OCI-LY3 (cell line): ENCODE data around the gene EPS8.

Source experiments
- CTCF ChIP-seq: fragments of 200-600, 300-600 bp; sonication (generic); IDR thresholded peaks from 2 replicates; pipeline ENCODE4 v1.5.1; 2014; ENCODE audit warnings: antibody characterized with exemption, low read length, low read depth
- EZH2phosphoT487 ChIP-seq: fragments of 200-600 bp; shearing (Covaris generic); IDR thresholded peaks from 2 replicates; pipeline ENCODE4 v1.6.1; 2018; ENCODE audit warnings: antibody characterized with exemption, mixed run types, low read depth

GRCh38 chr12:15741082-15741481, 48.1 kb downstream of the EPS8 start:
- TF ChIP-seq CTCF (no peak), EZH2phosphoT487 (no peak)
